GM04504 (cell line): ENCODE measurements around the gene GFOD1.
"Not testable (repeated sequence)": the region's sequence is repeated elsewhere in the genome, so short reads cannot be mapped to it uniquely, and the experiment has no call there.

Experiments used
- DNase-seq: peaks from one replicate; pipeline ENCODE4 v3.0.0-alpha.2; 2012; ENCODE audit warnings: low read depth

Gene GFOD1

GRCh38 chr6:13354331-13355042, 132.9 kb downstream of the GFOD1 start:
- DNase-seq = no peak

DNA sequence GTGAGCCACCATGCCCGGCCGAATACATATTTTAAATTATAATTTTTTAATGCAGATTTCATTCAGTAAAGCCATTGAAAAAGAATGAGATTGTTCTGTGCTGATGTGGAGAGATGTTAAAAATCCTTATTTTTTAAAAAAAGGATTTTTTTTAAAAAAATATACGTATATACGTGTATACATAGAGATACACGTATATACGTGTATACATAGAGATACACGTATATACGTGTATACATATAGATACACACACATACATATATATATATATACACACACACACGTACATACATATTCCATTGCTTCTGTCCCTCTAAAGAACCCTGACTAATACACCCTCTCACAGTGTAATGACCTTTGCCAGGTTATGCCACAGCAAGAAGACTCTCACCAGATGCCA, 135.2 kb downstream of the GFOD1 start:
- DNase-seq = no peak

DNA sequence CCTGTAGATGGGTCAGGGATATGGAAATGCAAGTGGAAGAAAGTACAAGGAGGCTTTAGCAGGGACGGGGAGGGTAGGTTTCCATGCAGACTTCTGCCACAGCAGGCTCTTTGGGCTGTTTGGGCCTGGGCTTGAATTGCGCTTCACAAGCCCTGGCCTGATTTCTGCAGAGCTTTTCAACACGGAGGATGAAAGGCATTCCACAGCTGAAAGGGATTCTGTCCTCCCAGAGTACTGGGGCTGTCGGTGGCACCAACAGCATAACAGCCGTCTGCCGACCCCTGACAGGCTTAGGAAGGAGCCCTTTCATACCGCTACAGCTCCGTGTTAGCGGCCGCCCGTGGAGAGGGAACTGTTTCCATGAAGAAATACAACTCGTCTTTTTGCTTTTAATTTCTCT, 136.1 kb downstream of the GFOD1 start:
- no peak for DNase-seq

DNA sequence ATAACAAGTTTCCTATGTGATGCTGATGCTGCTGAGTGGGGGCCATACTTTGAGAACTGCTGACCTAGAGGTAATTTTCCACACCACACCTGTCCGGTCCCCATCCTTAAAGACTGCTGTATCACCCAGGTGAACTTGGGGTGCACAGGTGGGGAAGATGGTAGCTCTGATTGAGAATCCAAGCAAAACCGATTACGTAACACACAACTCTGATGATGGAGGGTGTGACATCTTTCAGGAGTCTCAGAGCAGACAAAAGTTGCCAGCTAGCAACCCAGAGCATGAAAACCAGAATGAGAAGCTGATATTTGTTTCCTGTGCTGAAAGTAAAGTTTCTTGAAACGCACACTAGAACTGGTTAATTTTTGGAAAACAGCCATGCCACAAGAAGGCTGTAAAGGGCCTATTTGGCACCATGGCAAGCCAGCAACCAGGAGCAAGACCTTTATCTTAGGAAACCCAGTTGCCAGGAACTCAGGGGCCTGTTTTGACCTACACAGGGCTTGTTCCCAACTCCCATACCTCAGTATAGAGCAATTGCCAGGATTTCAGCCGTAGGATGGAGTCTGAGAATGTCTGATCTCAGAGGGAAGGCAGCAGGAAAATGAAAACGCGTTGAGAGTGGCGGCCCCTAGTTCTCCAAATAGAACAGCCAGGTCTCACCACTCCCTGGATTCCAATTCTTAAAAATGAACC, 137.4 kb downstream of the GFOD1 start:
- no peak for DNase-seq

DNA sequence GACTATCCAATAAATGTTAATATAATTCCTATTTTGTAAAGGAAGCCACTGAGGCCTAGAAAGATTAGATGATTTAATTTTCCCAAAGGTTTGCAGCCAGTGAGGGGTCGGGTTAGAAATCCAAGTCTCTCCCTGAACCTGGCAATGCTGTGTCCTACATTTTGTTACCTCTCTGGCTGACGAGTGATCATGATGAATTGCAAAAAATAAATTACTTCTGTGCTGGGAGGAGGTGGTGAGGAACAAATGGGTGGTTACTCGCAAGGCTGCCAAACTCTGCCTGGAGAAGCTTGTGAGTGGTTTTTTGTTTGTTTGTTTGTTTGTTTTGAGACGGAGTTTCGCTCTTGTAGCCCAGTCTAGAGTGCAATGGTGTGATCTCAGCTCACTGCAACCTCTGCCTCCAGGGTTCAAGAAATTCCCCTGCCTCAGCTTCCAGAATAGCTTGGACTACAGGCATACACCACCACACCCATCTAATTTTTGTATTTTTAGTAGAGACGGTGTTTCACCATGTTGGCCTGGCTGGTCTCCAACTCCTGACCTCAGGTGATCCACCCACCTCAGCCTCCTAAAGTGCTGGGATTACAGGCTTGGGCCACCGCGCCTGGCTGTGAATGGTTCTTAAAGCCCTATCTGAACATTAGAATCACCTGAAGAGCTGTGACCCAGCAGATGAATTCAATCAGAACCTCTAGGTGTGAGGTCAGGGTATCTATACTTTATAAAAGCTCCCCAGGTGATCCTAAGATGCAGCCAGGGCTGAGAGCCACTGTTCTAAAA, 138.9 kb downstream of the GFOD1 start:
- no peak for DNase-seq

GRCh38 chr6:13346245-13346644, 141.2 kb downstream of the GFOD1 start:
- DNase-seq = no peak

- no peak for DNase-seq
Measured at GRCh38 chr6:13342414-13343019, 144.9 kb downstream of the GFOD1 start.

- DNase-seq = no peak
Measured at GRCh38 chr6:13339863-13340630, 147.4 kb downstream of the GFOD1 start.

DNA sequence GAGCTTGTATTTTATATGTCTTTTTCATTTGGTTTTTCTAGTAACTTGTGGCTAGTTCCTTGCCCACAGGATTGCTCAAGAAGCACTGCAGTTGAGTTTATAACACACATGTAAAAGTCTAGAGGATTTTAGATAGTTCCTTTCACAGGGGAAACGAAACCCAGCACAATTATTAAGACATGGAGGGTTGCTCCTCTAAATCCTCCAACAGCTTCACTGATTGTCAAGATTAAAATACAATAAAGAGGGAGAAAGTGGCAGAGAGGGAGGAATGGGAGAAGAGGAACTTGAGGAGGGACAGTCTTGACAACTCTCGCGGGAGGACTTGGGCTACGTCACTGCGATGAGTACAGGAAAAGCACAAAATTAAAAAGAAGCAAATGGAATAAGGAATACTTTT, 149.4 kb downstream of the GFOD1 start:
- no peak for DNase-seq

DNA sequence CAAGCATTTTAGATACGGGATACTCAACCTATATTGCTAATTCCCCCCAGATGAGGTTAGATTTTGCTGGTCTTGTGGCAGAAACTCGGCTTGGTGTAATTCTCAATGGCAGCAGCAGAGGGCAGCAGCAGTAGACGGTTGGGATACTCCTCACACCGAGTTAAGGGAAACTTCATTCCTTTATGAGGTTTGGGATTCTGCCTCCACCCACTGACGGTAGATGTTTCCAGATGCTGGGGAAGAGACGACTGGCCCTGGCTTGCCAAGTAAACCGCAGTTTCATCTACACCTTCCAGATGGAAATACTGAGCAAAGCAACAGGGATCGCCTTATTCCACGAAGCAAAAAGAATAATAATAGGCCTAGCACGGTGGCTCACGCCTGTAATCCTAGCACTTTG, 150.8 kb downstream of the GFOD1 start:
- peak; percentile 95 for DNase-seq

GRCh38 chr6:13334953-13335352, 152.4 kb downstream of the GFOD1 start:
- no peak for DNase-seq

GRCh38 chr6:13332349-13332706, 155.1 kb downstream of the GFOD1 start:
- DNase-seq = no peak

DNA sequence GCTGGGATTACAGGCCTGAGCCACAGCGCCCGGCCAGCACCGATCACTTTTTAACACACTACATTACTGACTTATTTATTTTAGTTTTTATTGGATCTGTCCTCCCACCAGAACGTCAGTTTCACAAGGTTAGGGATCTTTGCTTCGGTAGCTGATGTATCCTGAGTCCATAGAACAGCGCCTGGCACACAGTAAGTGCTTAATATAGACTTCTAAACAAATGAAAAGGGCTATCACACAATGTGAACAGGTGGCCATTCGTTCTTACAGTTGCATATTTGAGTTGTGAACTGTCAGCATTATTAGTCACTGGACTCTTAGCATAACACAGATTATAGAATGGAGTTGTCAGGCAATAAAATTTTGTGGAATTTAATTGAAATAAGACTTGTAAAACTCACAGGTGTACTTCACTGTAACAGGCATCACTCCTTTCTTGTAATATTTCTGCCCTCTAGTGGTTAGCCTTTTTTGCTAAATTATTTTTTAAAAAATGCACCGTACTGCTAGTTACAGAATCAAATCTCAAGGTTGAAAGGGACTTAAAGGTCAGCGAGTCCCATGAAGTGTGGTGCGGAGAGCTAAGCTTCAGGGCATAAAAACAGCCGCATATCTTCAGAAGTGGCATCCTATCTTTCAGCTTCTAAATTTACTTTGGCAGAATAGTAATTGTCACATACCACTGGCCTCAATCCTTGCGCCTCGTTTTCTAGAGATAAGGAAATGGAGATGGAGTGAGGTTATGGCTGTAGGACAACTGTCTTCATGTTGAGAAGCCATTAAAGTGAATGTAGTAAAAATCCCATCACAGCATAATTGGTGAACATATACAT, 155.7 kb downstream of the GFOD1 start:
- no peak for DNase-seq

GRCh38 chr6:13328875-13329183, 158.6 kb downstream of the GFOD1 start:
- no peak for DNase-seq

GRCh38 chr6:13328076-13328874, 159.1 kb downstream of the GFOD1 start, which contains the start of gene TBC1D7:
Gene TBC1D7, minus strand, starts transcription at chr6:13328537. Its CDS starts 1,639 bp downstream, at chr6:13326898.
- peak; percentile 77 for DNase-seq

GRCh38 chr6:13327691-13328075, 159.7 kb downstream of the GFOD1 start:
- no peak for DNase-seq

DNA sequence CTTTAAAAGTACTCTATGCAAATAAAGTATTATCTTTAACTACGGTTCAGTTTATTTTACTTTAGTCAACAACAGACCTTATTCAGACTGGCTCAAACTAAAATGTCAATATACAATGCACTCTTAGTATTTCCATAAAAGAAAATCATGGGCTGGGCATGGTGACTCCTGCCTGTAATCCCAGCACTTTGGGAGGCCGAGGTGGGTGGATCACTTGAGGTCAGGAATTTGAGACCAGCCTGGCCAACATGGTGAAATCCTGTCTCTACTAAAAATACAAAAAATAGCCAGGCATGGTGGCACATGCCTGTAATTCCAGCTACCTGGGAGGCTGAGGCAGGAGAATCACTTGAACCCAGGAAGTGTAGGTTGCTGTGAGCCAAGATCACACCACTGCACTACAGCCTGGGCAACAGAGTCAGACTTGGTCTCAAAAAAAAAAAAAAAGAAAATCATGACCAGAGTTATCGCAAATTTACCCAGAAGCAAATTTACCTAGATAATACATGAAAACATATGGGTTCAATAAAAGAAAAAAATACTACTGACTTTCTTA, 161.3 kb downstream of the GFOD1 start:
- not testable (repeated sequence) for DNase-seq

GRCh38 chr6:13319891-13320564, 167.4 kb downstream of the GFOD1 start:
- DNase-seq = no peak

DNA sequence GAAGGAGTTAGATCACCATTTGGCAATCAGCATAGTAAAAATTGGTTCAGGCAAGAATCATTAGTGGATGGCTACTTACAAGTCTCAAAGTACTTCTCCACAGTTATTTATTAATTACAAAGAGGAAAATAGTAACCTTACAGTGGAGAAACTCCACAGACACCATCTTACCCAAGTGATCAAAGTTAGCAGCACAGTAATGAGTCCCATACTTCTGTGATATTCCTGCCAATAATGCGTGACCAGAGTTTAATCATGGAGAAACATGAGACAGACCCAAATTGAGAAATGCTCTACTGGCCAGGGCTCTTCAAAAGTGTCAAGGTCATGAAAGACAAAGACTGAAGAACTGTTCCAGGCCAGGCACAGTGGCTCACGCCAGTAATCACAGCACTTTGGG, 168.6 kb downstream of the GFOD1 start:
- DNase-seq = no peak
